Measurements from ENCODE around the gene MAG.

The MAG gene

DNA sequence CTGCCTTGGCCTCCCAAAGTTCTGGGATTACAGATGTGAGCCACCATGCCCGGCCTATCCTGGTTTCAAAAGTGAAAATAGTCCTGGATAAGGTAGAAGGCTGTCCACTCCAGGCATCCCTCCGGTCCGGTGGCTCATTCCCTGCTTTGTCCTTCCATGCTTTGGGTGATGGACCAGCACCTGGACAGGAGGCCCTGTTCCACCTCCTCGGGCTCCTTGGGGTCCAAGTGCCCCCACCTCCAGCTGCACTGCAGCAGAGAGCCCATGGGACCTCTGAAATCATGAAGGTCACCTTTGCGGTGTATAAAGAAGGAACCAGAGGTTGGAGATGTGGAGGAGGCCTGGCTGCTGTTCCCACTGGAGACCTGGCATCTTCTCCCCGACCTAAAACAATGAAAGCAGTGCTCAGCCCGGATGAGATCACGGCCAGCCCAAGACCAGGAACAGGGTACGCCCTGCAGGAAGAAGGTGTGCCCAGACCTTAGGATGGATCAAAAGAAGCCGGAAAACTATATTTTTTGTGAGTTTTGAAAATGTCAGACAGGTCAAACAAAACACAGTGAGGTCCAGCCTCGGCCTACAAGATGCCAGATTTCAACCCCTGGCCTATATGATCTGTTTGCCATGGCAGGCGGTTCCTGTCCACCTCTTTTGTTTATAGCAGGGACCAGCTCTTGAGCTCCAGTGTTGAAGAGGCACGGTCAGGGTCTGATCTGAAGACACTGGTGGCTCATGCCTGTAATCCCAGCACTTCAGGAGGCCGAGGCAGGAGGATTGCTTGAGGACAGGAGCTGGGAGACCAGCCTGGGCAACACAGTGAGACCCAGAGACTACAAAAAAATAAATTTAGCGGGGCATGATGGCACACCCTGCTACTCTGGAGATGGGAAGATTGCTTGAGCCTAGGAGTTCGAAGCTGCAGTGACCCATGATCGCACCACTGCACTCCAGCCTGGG lies 37.3 kb upstream of the MAG start:
- no peaks in the 10 kb centered on the region for H3K4me1 ChIP-seq (ENCODE audit: control insufficient read depth, insufficient read depth, low read length, unreplicated experiment)
- no peaks in the 10 kb centered on the region for H3K36me3 ChIP-seq (ENCODE audit: insufficient read depth, low read length)
- H3K79me2 ChIP-seq (ENCODE audit: control insufficient read depth, insufficient read depth, low read length, unreplicated experiment): no peaks in the 10 kb centered on the region

DNA sequence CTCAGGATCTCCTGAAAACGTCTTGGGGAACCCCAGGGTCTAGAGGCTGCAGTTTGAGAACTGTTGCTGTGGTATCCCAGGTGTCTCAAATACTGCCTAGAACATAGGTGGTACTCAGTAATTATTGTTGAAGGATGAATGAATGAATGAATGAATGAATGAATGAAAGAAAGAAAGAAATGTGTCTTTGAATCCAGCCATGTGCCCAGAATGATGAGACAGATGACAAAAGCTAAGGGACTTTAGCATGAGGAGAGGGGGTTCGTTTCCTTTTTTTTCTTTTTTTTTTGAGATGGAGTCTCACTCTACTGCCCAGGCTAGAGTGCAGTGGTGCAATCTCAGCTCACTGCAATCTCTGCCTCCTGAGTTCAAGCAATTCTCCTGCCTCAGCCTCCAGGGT lies 35.4 kb upstream of the MAG start:
- Histone ChIP-seq H3K27ac (ENCODE audit: low read depth, low read length) (no peak overlapping the region), H3K36me3 (ENCODE audit: insufficient read depth, low read length) (no peaks in the 10 kb centered on the region), H3K79me2 (ENCODE audit: control insufficient read depth, insufficient read depth, low read length, unreplicated experiment) (no peaks in the 10 kb centered on the region), H3K27me3 (ENCODE audit: insufficient read depth, low read length) (no peaks in the 10 kb centered on the region), H2AFZ (ENCODE audit: low read length, unreplicated experiment) (no peak overlapping the region), H3K4me1 (ENCODE audit: control insufficient read depth, insufficient read depth, low read length, unreplicated experiment) (no peaks in the 10 kb centered on the region), H3K4me3 (ENCODE audit: low read depth, low read length) (no peak overlapping the region)

More for the DNA sequence above, 37.3 kb upstream of the MAG start:
- no peak overlapping the region for H3K4me3 ChIP-seq (ENCODE audit: low read depth, low read length)
- H2AFZ ChIP-seq (ENCODE audit: low read length, unreplicated experiment): no peak overlapping the region
- H3K27ac ChIP-seq (ENCODE audit: low read depth, low read length): no peak overlapping the region
- peaks cover 11% of the 10 kb centered on the region for H3K27me3 ChIP-seq (ENCODE audit: insufficient read depth, low read length)

DNA sequence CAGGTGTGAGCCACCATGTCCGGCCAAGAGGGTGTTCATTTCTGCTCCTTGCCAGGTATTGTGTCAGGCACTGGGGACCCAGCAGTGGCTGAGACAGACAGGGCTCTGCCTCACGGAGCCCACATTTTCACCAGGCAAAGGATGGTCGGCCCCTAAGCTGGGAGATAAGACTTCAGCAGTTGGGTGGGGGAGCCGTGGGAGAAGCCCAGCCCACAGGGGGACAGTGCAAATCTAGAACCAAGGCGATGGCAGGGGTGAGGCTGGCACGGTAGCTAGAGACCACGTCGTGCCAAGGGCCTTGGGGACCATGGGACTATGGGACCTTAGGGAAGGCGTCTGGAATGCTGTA lies 34.9 kb upstream of the MAG start:
- Histone ChIP-seq H3K4me3 (ENCODE audit: low read depth, low read length) (no peak overlapping the region), H2AFZ (ENCODE audit: low read length, unreplicated experiment) (no peak overlapping the region), H3K36me3 (ENCODE audit: insufficient read depth, low read length) (no peaks in the 10 kb centered on the region), H3K79me2 (ENCODE audit: control insufficient read depth, insufficient read depth, low read length, unreplicated experiment) (no peaks in the 10 kb centered on the region), H3K27me3 (ENCODE audit: insufficient read depth, low read length) (no peaks in the 10 kb centered on the region), H3K27ac (ENCODE audit: low read depth, low read length) (no peak overlapping the region), H3K4me1 (ENCODE audit: control insufficient read depth, insufficient read depth, low read length, unreplicated experiment) (no peaks in the 10 kb centered on the region)

DNA sequence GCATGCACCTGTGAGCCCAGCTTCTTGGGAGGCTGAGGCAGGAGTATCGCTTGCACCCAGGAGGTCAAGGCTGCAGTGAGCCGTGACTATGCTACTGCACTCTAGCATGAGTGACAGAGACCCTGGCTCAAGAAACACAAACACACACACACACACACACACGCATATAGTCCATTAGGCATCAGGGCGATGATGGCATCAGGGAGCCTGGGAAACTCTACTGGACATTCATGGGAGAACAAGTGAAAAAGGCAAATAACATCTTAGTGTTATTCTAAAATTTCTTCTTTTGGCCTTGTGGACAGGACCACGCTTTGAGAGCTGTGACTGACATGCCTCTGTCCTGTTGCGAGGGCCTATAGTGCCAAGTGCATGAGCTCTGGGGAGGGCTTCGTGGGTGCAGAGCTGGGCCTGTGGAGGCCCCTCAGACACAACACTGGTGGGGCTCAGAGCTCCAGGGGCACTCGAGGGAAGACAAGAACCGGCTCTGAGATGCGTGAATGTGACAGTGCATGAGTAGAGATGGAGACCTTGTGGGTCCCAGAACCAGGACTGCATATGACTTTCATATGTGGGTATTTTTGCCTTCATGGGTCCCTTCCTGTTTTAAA lies 31.2 kb upstream of the MAG start:
- Histone ChIP-seq H3K79me2 (ENCODE audit: control insufficient read depth, insufficient read depth, low read length, unreplicated experiment) (no peaks in the 10 kb centered on the region), H3K36me3 (ENCODE audit: insufficient read depth, low read length) (no peaks in the 10 kb centered on the region), H3K27me3 (ENCODE audit: insufficient read depth, low read length) (no peaks in the 10 kb centered on the region), H3K4me3 (ENCODE audit: low read depth, low read length) (no peak overlapping the region), H3K4me1 (ENCODE audit: control insufficient read depth, insufficient read depth, low read length, unreplicated experiment) (no peaks in the 10 kb centered on the region), H3K27ac (ENCODE audit: low read depth, low read length) (no peak overlapping the region), H2AFZ (ENCODE audit: low read length, unreplicated experiment) (no peak overlapping the region)

DNA sequence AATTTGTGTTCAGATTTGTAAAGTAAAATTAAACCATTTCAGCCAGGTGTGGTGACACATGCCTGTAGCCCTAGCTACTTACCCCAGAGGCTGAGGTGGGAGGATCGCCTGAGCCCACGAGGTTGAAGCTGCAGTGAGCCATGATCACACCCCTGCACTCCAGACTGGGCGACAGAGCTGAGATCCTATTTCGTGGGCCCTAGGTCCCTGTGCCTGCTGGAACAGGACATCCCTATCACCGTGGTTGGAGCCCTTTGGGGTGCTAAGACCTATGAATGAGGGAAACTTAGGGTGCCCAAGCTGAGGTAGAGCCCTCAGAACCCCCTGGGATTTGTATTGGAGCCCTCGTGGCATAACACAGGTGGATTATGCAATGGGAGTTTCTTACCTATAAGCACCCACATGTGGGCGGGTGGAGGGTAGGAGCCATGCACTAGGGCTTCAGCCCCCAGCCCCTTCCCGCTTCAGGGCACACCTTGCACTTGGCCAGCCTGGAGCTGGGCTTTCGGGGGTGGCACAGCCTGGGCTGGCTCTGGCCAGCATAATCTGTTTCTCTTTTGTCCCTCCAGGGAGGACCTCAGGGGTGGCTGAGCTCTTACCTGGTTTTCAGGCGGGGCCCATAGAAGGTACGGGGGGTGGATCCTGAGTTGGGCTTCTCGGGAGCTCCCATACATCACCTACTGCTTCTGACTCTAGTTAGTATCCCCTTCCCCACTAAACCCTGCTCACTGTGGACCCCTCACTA lies 30.4 kb upstream of the MAG start:
- Histone ChIP-seq H3K4me1 (ENCODE audit: control insufficient read depth, insufficient read depth, low read length, unreplicated experiment) (no peaks in the 10 kb centered on the region), H3K27ac (ENCODE audit: low read depth, low read length) (no peak overlapping the region), H3K79me2 (ENCODE audit: control insufficient read depth, insufficient read depth, low read length, unreplicated experiment) (no peaks in the 10 kb centered on the region), H2AFZ (ENCODE audit: low read length, unreplicated experiment) (no peak overlapping the region), H3K4me3 (ENCODE audit: low read depth, low read length) (no peak overlapping the region), H3K36me3 (ENCODE audit: insufficient read depth, low read length) (no peaks in the 10 kb centered on the region), H3K27me3 (ENCODE audit: insufficient read depth, low read length) (no peaks in the 10 kb centered on the region)

DNA sequence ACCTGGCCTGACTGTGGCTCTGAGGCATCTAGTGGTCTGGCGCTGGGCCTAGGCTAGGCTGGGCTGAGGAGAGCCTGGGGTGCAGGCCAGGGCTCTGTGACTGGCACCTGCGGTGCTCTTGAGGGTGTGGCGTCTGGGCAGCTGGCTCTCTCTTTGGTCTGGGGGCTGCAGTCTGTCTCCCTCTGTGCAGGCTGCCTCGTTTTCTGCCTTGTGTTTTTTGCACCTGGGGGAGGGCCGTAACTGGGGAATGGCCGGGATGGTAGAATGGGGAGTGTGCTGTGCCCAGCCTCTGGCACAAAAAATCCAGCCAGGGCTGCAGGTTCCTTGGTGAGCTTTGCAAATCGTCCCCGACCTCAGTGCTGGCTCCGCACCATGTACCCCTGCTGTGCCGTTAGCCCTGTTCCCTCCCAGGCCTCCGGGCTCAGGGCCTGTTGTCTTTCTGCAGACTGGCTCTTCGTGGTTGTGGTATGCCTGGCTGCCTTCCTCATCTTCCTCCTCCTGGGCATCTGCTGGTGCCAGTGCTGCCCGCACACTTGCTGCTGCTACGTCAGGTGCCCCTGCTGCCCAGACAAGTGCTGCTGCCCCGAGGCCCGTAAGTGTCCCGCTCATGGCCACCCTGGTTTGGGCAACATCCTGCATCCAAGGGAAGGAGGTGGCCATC lies 29.7 kb upstream of the MAG start:
- H3K27me3 ChIP-seq (ENCODE audit: insufficient read depth, low read length): no peaks in the 10 kb centered on the region
- no peaks in the 10 kb centered on the region for H3K36me3 ChIP-seq (ENCODE audit: insufficient read depth, low read length)
- H3K27ac ChIP-seq (ENCODE audit: low read depth, low read length): no peak overlapping the region
- H3K79me2 ChIP-seq (ENCODE audit: control insufficient read depth, insufficient read depth, low read length, unreplicated experiment): no peaks in the 10 kb centered on the region
- no peak overlapping the region for H3K4me3 ChIP-seq (ENCODE audit: low read depth, low read length)
- no peaks in the 10 kb centered on the region for H3K4me1 ChIP-seq (ENCODE audit: control insufficient read depth, insufficient read depth, low read length, unreplicated experiment)
- no peak overlapping the region for H2AFZ ChIP-seq (ENCODE audit: low read length, unreplicated experiment)

DNA sequence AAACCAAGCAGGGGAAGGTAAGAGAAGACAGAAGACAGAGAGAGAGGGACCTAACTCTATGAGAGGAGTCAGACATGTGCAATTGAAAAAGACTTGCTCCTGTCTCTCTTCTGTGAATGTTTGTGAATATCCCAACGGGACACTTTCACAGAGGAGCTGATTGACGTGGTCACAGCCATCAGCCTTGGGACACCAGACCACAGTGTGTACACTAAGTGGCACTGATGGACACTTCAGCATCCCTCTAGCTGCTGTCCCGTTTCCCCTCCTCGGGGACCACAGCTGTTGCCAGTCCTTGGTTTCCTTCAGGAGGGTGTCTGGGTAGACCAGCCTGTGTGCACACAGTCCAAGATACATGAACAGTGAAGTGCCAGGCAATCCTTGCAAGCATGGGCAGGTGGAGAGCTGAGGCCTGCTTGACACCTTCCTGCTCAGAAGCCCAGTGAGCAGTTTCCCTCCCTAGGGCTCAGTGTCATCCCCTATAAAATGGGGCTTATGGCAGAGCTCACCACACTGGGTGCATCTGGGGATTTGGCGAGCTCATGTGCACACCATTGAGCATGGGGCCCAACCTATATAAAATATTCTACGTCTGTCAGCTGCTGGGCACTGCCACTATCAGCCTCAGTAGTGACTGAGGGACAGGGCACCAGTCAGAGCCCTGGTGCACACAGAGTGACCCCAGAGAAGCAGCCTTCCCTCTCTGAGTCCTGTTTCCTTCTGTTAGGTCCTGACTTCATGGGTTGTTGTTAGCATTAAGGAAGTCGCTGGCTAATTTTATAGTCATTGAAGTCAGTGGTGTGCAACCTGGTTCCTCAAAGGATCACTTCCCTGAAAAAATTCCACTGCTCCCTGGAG lies 27.5 kb upstream of the MAG start:
- Histone ChIP-seq H3K36me3 (ENCODE audit: insufficient read depth, low read length) (no peaks in the 10 kb centered on the region), H3K27me3 (ENCODE audit: insufficient read depth, low read length) (no peaks in the 10 kb centered on the region), H3K4me1 (ENCODE audit: control insufficient read depth, insufficient read depth, low read length, unreplicated experiment) (no peaks in the 10 kb centered on the region), H3K27ac (ENCODE audit: low read depth, low read length) (no peak overlapping the region), H3K79me2 (ENCODE audit: control insufficient read depth, insufficient read depth, low read length, unreplicated experiment) (no peaks in the 10 kb centered on the region), H2AFZ (ENCODE audit: low read length, unreplicated experiment) (no peak overlapping the region), H3K4me3 (ENCODE audit: low read depth, low read length) (no peak overlapping the region)

DNA sequence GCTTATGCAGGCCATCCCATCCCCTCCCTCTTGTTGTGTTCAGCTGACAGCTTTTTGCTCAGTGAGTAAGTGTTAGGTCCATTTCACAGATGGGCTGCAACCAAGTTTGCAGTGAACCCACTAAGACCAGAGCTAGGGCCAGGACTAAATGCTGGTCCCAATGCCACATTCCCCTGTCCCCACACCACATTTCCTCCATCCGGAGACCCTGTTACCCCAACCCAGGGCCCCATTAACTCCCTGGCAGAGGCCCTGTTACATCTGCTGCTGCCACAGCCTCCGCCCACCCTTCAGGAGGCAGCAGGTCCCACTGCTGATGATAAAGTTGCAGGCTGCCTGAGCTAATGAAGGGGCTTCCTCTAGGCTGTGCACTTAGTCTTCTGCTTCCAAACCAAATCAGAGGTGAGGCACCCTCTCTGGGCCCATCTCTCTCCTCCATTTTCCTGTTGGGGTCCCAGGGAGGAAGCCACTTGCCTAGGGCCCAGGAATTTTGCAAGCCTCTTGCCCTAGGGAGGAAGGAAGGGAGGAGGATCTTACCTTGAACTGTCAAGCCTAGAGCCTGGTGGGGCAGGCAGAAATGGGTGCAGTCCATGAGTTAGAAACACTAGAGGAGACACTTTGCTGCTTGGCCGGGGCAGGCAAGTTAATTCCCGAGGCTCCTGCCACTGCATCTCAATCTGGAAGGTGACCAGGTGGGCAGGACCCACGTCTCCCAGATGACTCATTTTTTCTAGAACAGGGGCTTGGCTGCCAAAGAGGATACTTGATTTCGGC lies 26.6 kb upstream of the MAG start:
- H3K27ac ChIP-seq (ENCODE audit: low read depth, low read length): no peak overlapping the region
- no peaks in the 10 kb centered on the region for H3K27me3 ChIP-seq (ENCODE audit: insufficient read depth, low read length)
- H2AFZ ChIP-seq (ENCODE audit: low read length, unreplicated experiment): no peak overlapping the region
- H3K4me3 ChIP-seq (ENCODE audit: low read depth, low read length): no peak overlapping the region; the same call in 1 of the 2 replicates
- H3K79me2 ChIP-seq (ENCODE audit: control insufficient read depth, insufficient read depth, low read length, unreplicated experiment): peaks cover 2% of the 10 kb centered on the region
- no peaks in the 10 kb centered on the region for H3K4me1 ChIP-seq (ENCODE audit: control insufficient read depth, insufficient read depth, low read length, unreplicated experiment)
- no peaks in the 10 kb centered on the region for H3K36me3 ChIP-seq (ENCODE audit: insufficient read depth, low read length)

DNA sequence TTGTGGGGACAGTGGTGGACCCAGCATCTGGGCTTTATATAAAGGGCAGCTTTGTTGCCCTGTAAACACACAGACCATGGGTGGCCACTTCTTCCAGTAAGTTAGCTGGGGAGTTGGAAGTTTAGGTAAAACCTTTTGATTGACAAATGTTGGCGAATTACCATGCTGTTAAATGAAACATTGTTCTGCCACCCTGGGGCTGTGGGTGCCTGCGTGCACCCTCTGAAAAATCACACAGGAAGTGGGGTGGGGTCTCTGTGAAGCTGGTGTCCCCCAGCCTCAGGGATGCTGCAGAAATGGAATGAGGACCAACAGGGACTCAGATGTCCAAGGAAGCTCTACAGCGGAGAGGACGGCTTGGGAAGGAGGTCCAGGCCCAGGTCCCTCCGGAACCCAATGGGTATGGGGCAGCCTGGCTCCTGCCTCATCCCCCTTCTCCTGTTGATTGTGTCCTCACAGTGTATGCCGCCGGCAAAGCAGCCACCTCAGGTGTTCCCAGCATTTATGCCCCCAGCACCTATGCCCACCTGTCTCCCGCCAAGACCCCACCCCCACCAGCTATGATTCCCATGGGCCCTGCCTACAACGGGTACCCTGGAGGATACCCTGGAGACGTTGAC lies 26.0 kb upstream of the MAG start:
- H3K79me2 ChIP-seq (ENCODE audit: control insufficient read depth, insufficient read depth, low read length, unreplicated experiment): peaks cover 2% of the 10 kb centered on the region
- H3K4me3 ChIP-seq (ENCODE audit: low read depth, low read length): no peak overlapping the region; the same call in 1 of the 2 replicates
- no peaks in the 10 kb centered on the region for H3K36me3 ChIP-seq (ENCODE audit: insufficient read depth, low read length)
- no peaks in the 10 kb centered on the region for H3K27me3 ChIP-seq (ENCODE audit: insufficient read depth, low read length)
- H3K27ac ChIP-seq (ENCODE audit: low read depth, low read length): no peak overlapping the region
- H2AFZ ChIP-seq (ENCODE audit: low read length, unreplicated experiment): no peak overlapping the region
- no peaks in the 10 kb centered on the region for H3K4me1 ChIP-seq (ENCODE audit: control insufficient read depth, insufficient read depth, low read length, unreplicated experiment)
